Endothelial cell of hepatic sinusoid (primary cell): ENCODE data around the gene TRMT10C.
"Not testable (repeated sequence)": the region's sequence is repeated elsewhere in the genome, so short reads cannot be mapped to it uniquely, and the experiment has no call there.

Source experiments
- in situ Hi-C: cut with HindIII; loops from 2 replicates; pipeline ENCODE4 v1.10.0; 2017; ENCODE audit warnings: low sequenced_read_pairs

Gene TRMT10C

GRCh38 chr3:101548527-101549105 is 13.1 kb upstream of the TRMT10C start:
- in situ Hi-C loops, result no loop called here

- in situ Hi-C loops, result no loop called here
Observed at GRCh38 chr3:101549473-101549872, 12.2 kb upstream of the TRMT10C start.

- in situ Hi-C loops, result not testable (repeated sequence)
Observed at GRCh38 chr3:101551359-101552081, 10.1 kb upstream of the TRMT10C start.

- in situ Hi-C loops, result not testable (repeated sequence)
Observed at GRCh38 chr3:101553381-101553780, 8.3 kb upstream of the TRMT10C start.

- in situ Hi-C loops, result no loop called here
Observed at GRCh38 chr3:101556064-101556463, 5.6 kb upstream of the TRMT10C start.

- in situ Hi-C loops, result no loop called here
Observed at GRCh38 chr3:101567528-101568317, 6.1 kb downstream of the TRMT10C start.

GRCh38 chr3:101571028-101571895 is 9.6 kb downstream of the TRMT10C start:
- in situ Hi-C loops, result no loop called here

GRCh38 chr3:101573449-101574387 is 12.1 kb downstream of the TRMT10C start, which contains the start of gene PCNP:
PCNP (plus strand) TSS chr3:101574180; CDS start chr3:101574216, 36 bp downstream.
- in situ Hi-C loops, result no loop called here

- in situ Hi-C loops, result no loop called here
Observed at GRCh38 chr3:101574388-101575112, 12.9 kb downstream of the TRMT10C start.

GRCh38 chr3:101577286-101577685 is 15.6 kb downstream of the TRMT10C start:
- in situ Hi-C loops, result no loop called here

GRCh38 chr3:101588616-101589015 is 26.9 kb downstream of the TRMT10C start:
- in situ Hi-C loops, result no loop called here

GRCh38 chr3:101591071-101591470 is 29.4 kb downstream of the TRMT10C start:
- in situ Hi-C loops, result no loop called here

- in situ Hi-C loops, result no loop called here
Observed at GRCh38 chr3:101602731-101603130, 41.1 kb downstream of the TRMT10C start.

- in situ Hi-C loops, result no loop called here
Observed at GRCh38 chr3:101603184-101603583, 41.5 kb downstream of the TRMT10C start.

- in situ Hi-C loops, result not testable (repeated sequence)
Observed at GRCh38 chr3:101605398-101605797, 43.7 kb downstream of the TRMT10C start.

- in situ Hi-C loops, result no loop called here
Observed at GRCh38 chr3:101611023-101611422, 49.4 kb downstream of the TRMT10C start.

- in situ Hi-C loops, result not testable (repeated sequence)
Observed at GRCh38 chr3:101613014-101613413, 51.3 kb downstream of the TRMT10C start.

GRCh38 chr3:101615525-101615924 is 53.9 kb downstream of the TRMT10C start:
- in situ Hi-C loops, result no loop called here
